Activated naive CD8-positive, alpha-beta T cell (primary cell): ENCODE results near the gene CDC42BPA.
"Not testable (repeated sequence)": the region's sequence is repeated elsewhere in the genome, so short reads cannot be mapped to it uniquely, and the experiment has no call there.

Experiments used
- H3K27ac Mint-ChIP-seq: one replicate; pipeline ENCODE4 v1.8.0; 2021; ENCODE audit warnings: mixed read lengths
- H3K27me3 Mint-ChIP-seq: one replicate; pipeline ENCODE4 v1.8.0; 2021; ENCODE audit warnings: mixed read lengths
- H3K36me3 Mint-ChIP-seq: one replicate; pipeline ENCODE4 v1.8.0; 2021; ENCODE audit warnings: mixed read lengths
- H3K4me1 Mint-ChIP-seq: one replicate; pipeline ENCODE4 v1.8.0; 2021; ENCODE audit warnings: low read depth, mixed read lengths
- H3K4me3 Mint-ChIP-seq: one replicate; pipeline ENCODE4 v1.8.0; 2021; ENCODE audit warnings: mild to moderate bottlenecking, mixed read lengths
- H3K9me3 Mint-ChIP-seq: one replicate; pipeline ENCODE4 v1.8.0; 2021; ENCODE audit warnings: low read depth, mixed read lengths

CDC42BPA gene

GRCh38 chr1:227132695-227133094 is 185.6 kb downstream of the CDC42BPA start:
- H3K4me3 Mint-ChIP-seq, H3K9me3 Mint-ChIP-seq, H3K36me3 Mint-ChIP-seq, H3K27ac Mint-ChIP-seq, H3K4me1 Mint-ChIP-seq, H3K27me3 Mint-ChIP-seq: not testable (repeated sequence)

- peaks cover 5% of the 10 kb centered on the region for H3K27me3 Mint-ChIP-seq
- no peaks in the 10 kb centered on the region for H3K36me3 Mint-ChIP-seq
- H3K9me3 Mint-ChIP-seq = no peaks in the 10 kb centered on the region
- no peak overlapping the region for H3K4me3 Mint-ChIP-seq
- H3K4me1 Mint-ChIP-seq = no peaks in the 10 kb centered on the region
- no peak overlapping the region for H3K27ac Mint-ChIP-seq
These were observed 187.1 kb downstream of the CDC42BPA start for GRCh38 chr1:227131193-227131592.

- H3K27me3 Mint-ChIP-seq = no peaks in the 10 kb centered on the region
- H3K9me3 Mint-ChIP-seq = no peaks in the 10 kb centered on the region
- no peak overlapping the region for H3K27ac Mint-ChIP-seq
- H3K4me3 Mint-ChIP-seq = no peak overlapping the region
- H3K4me1 Mint-ChIP-seq = no peaks in the 10 kb centered on the region
- no peaks in the 10 kb centered on the region for H3K36me3 Mint-ChIP-seq
These were observed 190.4 kb downstream of the CDC42BPA start for GRCh38 chr1:227127891-227128290.

GRCh38 chr1:227125929-227126545 is 192.3 kb downstream of the CDC42BPA start:
- Mint-ChIP-seq H3K27me3 (no peaks in the 10 kb centered on the region), H3K27ac (no peak overlapping the region), H3K4me1 (no peaks in the 10 kb centered on the region), H3K36me3 (no peaks in the 10 kb centered on the region), H3K9me3 (no peaks in the 10 kb centered on the region), H3K4me3 (no peak overlapping the region)

- no peak overlapping the region for H3K27ac Mint-ChIP-seq
- no peak overlapping the region for H3K4me3 Mint-ChIP-seq
- H3K4me1 Mint-ChIP-seq = no peaks in the 10 kb centered on the region
- H3K36me3 Mint-ChIP-seq = no peaks in the 10 kb centered on the region
- H3K9me3 Mint-ChIP-seq = no peaks in the 10 kb centered on the region
- H3K27me3 Mint-ChIP-seq = no peaks in the 10 kb centered on the region
These were observed 193.8 kb downstream of the CDC42BPA start for GRCh38 chr1:227124473-227124872.

GRCh38 chr1:227120826-227121225 is 197.5 kb downstream of the CDC42BPA start:
- no peaks in the 10 kb centered on the region for H3K9me3 Mint-ChIP-seq
- no peaks in the 10 kb centered on the region for H3K4me1 Mint-ChIP-seq
- H3K36me3 Mint-ChIP-seq = no peaks in the 10 kb centered on the region
- no peak overlapping the region for H3K4me3 Mint-ChIP-seq
- no peak overlapping the region for H3K27ac Mint-ChIP-seq
- H3K27me3 Mint-ChIP-seq = no peaks in the 10 kb centered on the region

- Mint-ChIP-seq H3K36me3 (no peaks in the 10 kb centered on the region), H3K4me3 (no peak overlapping the region), H3K9me3 (no peaks in the 10 kb centered on the region), H3K27ac (no peak overlapping the region), H3K4me1 (no peaks in the 10 kb centered on the region), H3K27me3 (peaks cover 20% of the 10 kb centered on the region)
These were observed 205.8 kb downstream of the CDC42BPA start for GRCh38 chr1:227112538-227112937.

GRCh38 chr1:227111782-227112181 is 206.5 kb downstream of the CDC42BPA start:
- Mint-ChIP-seq H3K9me3 (no peaks in the 10 kb centered on the region), H3K36me3 (no peaks in the 10 kb centered on the region), H3K27me3 (peaks cover 21% of the 10 kb centered on the region), H3K27ac (no peak overlapping the region), H3K4me3 (no peak overlapping the region), H3K4me1 (no peaks in the 10 kb centered on the region)

GRCh38 chr1:227105291-227105690 is 213.0 kb downstream of the CDC42BPA start:
- H3K9me3 Mint-ChIP-seq, H3K4me3 Mint-ChIP-seq, H3K4me1 Mint-ChIP-seq, H3K36me3 Mint-ChIP-seq, H3K27me3 Mint-ChIP-seq, H3K27ac Mint-ChIP-seq: not testable (repeated sequence)

- no peaks in the 10 kb centered on the region for H3K9me3 Mint-ChIP-seq
- H3K27ac Mint-ChIP-seq = no peak overlapping the region
- no peaks in the 10 kb centered on the region for H3K36me3 Mint-ChIP-seq
- H3K27me3 Mint-ChIP-seq = peaks cover 3% of the 10 kb centered on the region
- no peak overlapping the region for H3K4me3 Mint-ChIP-seq
- H3K4me1 Mint-ChIP-seq = no peaks in the 10 kb centered on the region
These were observed 216.2 kb downstream of the CDC42BPA start for GRCh38 chr1:227102056-227102455.

GRCh38 chr1:227094249-227094966 is 223.9 kb downstream of the CDC42BPA start:
- Mint-ChIP-seq H3K9me3 (no peaks in the 10 kb centered on the region), H3K4me1 (no peaks in the 10 kb centered on the region), H3K4me3 (no peak overlapping the region), H3K27ac (no peak overlapping the region), H3K27me3 (no peaks in the 10 kb centered on the region), H3K36me3 (no peaks in the 10 kb centered on the region)

- Mint-ChIP-seq H3K36me3 (no peaks in the 10 kb centered on the region), H3K9me3 (no peaks in the 10 kb centered on the region), H3K27ac (no peak overlapping the region), H3K4me1 (no peaks in the 10 kb centered on the region), H3K27me3 (peaks cover 3% of the 10 kb centered on the region), H3K4me3 (no peak overlapping the region)
These were observed 225.0 kb downstream of the CDC42BPA start for GRCh38 chr1:227093309-227093708.

- no peak overlapping the region for H3K4me3 Mint-ChIP-seq
- no peaks in the 10 kb centered on the region for H3K4me1 Mint-ChIP-seq
- H3K9me3 Mint-ChIP-seq = no peaks in the 10 kb centered on the region
- no peak overlapping the region for H3K27ac Mint-ChIP-seq
- H3K27me3 Mint-ChIP-seq = peaks cover 3% of the 10 kb centered on the region
- no peaks in the 10 kb centered on the region for H3K36me3 Mint-ChIP-seq
These were observed 226.2 kb downstream of the CDC42BPA start for GRCh38 chr1:227092069-227092468.

- no peaks in the 10 kb centered on the region for H3K36me3 Mint-ChIP-seq
- H3K27ac Mint-ChIP-seq = no peak overlapping the region
- peaks cover 12% of the 10 kb centered on the region for H3K9me3 Mint-ChIP-seq
- H3K4me3 Mint-ChIP-seq = no peak overlapping the region
- no peaks in the 10 kb centered on the region for H3K4me1 Mint-ChIP-seq
- H3K27me3 Mint-ChIP-seq = peaks cover 5% of the 10 kb centered on the region
These were observed 231.7 kb downstream of the CDC42BPA start for GRCh38 chr1:227086636-227087035.

- Mint-ChIP-seq H3K9me3 (peaks cover 12% of the 10 kb centered on the region), H3K27ac (no peak overlapping the region), H3K4me3 (no peak overlapping the region), H3K4me1 (no peaks in the 10 kb centered on the region), H3K36me3 (no peaks in the 10 kb centered on the region), H3K27me3 (peaks cover 11% of the 10 kb centered on the region)
These were observed 235.1 kb downstream of the CDC42BPA start for GRCh38 chr1:227082999-227083746.
